OCI-LY7 (cell line): Measurements from ENCODE around the gene IMPA2.

Experiments
- CTCF ChIP-seq: fragments of 200-600 bp; sonication (generic); conservative IDR thresholded peaks from 2 replicates; pipeline ENCODE4 v1.5.1; 2014; ENCODE audit warnings: mild to moderate bottlenecking, antibody characterized with exemption, low read length, moderate library complexity, mixed read lengths
- EZH2phosphoT487 ChIP-seq: fragments of 200-600 bp; sonication (generic); IDR thresholded peaks from 2 replicates; pipeline ENCODE4 v1.6.1; 2018; ENCODE audit warnings: low read depth, borderline replicate concordance, mild to moderate bottlenecking, mixed run types, antibody characterized with exemption, low read length, moderate library complexity, mixed read lengths

- TF ChIP-seq CTCF = no peak
- TF ChIP-seq EZH2phosphoT487 = no peak
Observed at GRCh38 chr18:11948852-11949523, 32.3 kb upstream of the IMPA2 start.
